ENCODE data around the gene IL18BP. TPM values are rescaled to one million over a fixed set of nuclear protein-coding genes. Genes with fewer than 3 reads are reported as not detected.
A peak's percentile ranks its signal among the peaks of the same experiment; 100 is the strongest.

Gene IL18BP
- total RNA-seq, 2 experiments from 2014 or later, result 4.2 to 12.4 TPM

DNA sequence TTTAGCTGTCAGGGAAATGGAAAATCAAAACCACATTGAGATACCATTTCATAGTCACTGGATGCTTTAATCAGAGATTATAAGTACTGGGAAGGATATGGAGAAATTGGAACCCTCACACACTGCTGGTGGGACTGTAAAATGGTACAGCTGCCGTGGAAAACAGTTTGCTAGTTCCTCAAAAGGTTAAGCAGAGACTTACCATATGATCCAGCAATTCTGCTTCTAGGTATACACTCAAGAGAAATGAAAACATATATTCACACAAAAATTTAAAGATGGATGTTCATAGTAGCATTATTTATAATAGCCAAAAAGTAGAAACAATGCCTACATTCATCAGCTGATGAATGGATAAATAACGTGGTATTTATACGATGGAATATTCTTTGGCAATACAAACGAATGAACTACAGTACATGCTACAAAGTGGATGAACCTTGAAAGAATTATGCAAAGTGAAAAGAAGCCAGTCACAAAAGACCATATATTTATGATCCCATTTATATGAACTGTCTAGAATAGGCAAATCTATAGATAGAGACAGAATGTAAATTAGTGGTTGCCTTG is 46.9 kb upstream of the IL18BP start:
- H3K27ac ChIP-seq (ENCODE audit: low read depth, low read length, poor library complexity, severe bottlenecking), result no peak overlapping the region
- H4K20me1 ChIP-seq (ENCODE audit: insufficient read depth, low read length), result no peaks in the 10 kb centered on the region; the same call in 1 of the 2 replicates
- TF ChIP-seq, protein P1, sequence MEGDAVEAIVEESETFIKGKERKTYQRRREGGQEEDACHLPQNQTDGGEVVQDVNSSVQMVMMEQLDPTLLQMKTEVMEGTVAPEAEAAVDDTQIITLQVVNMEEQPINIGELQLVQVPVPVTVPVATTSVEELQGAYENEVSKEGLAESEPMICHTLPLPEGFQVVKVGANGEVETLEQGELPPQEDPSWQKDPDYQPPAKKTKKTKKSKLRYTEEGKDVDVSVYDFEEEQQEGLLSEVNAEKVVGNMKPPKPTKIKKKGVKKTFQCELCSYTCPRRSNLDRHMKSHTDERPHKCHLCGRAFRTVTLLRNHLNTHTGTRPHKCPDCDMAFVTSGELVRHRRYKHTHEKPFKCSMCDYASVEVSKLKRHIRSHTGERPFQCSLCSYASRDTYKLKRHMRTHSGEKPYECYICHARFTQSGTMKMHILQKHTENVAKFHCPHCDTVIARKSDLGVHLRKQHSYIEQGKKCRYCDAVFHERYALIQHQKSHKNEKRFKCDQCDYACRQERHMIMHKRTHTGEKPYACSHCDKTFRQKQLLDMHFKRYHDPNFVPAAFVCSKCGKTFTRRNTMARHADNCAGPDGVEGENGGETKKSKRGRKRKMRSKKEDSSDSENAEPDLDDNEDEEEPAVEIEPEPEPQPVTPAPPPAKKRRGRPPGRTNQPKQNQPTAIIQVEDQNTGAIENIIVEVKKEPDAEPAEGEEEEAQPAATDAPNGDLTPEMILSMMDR (conservative IDR thresholded peaks at IDR 0.05; ENCODE audit: low read length), result no peak
- TF ChIP-seq EZH2phosphoT487 (IDR thresholded peaks at IDR 0.05; ENCODE audit: borderline replicate concordance, low read depth, low read length), result no peak
- no TSS peak for BruUV-seq (replicated peaks)
- no peak overlapping the region for H3K4me2 ChIP-seq (ENCODE audit: low read length)
- H3K9me2 ChIP-seq (ENCODE audit: insufficient read depth, low read length), result no peaks in the 10 kb centered on the region
- H3K4me1 ChIP-seq (ENCODE audit: insufficient read depth, low read length, poor library complexity, severe bottlenecking), result peaks cover 12% of the 10 kb centered on the region
- ChIA-PET CTCF (ENCODE audit: unreplicated experiment) (no interaction called here), POLR2A (no interaction called here)
- H3K4me3 ChIP-seq (ENCODE audit: low read depth, low read length, poor library complexity, severe bottlenecking), result no peak overlapping the region
- no peaks in the 10 kb centered on the region for H3K36me3 ChIP-seq (ENCODE audit: insufficient read depth, low read length)
- 0 out of 2 replicates have a peak, but pooled peaks cover 9% of the 10 kb centered on the region for H3K79me2 ChIP-seq (ENCODE audit: insufficient read depth, low read depth, low read length)
- no peak for DNase-seq (ENCODE audit: low spot score)
- H2AFZ ChIP-seq (ENCODE audit: low read length), result no peak overlapping the region
- intact Hi-C loops (cut with micrococcal nuclease; ENCODE audit: unreplicated experiment), result no loop called here
- H3K9me3 ChIP-seq (ENCODE audit: low read length), result no peaks in the 10 kb centered on the region

DNA sequence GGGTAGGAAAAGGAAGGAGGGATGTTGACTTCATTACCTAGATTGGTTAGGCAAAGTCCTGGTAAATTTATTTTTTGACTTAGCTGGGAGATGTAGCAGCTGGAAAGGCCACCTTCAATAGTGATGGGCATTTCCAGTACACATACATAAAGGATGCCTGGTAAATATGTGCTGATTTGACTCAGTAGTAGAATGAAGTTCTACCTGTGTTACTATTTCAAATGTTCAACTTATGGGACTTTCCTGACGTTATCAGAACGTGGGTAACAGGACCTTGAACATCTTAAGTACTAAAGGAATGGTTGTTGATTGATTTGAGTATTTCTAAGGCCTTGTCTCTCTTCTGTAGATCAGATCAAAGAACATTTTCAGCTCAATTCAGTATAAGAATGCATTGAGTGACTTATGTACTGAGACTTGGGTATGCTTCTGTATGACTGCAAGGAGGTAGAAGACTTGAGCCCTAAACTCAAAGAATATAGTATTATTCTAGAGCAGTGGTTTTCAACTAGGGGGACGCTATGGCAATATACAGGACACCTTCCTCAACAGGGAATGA is 42.7 kb upstream of the IL18BP start:
- H3K4me2 ChIP-seq (ENCODE audit: low read length), result no peak overlapping the region
- POLR2A ChIA-PET, result interaction anchor here (0.6 to 1.8 kb wide), 5 partner anchors 10 to 115 kb away, joined by 3 to 6 read pairs (median 3); partner anchors contain the start of gene RNF121
- H3K4me3 ChIP-seq (ENCODE audit: low read depth, low read length, poor library complexity, severe bottlenecking), result no peak overlapping the region
- intact Hi-C loops (cut with micrococcal nuclease; ENCODE audit: unreplicated experiment), result no loop called here
- TF ChIP-seq EZH2phosphoT487 (IDR thresholded peaks at IDR 0.05; ENCODE audit: borderline replicate concordance, low read depth, low read length), result no peak
- TF ChIP-seq, protein P1 (conservative IDR thresholded peaks at IDR 0.05; ENCODE audit: low read length), result no peak
- H3K79me2 ChIP-seq (ENCODE audit: insufficient read depth, low read depth, low read length), result 0 out of 2 replicates have a peak, but pooled peaks cover 9% of the 10 kb centered on the region
- no peak for DNase-seq (ENCODE audit: low spot score)
- CTCF ChIA-PET (ENCODE audit: unreplicated experiment), result no interaction called here
- peaks cover 8% of the 10 kb centered on the region for H3K4me1 ChIP-seq (ENCODE audit: insufficient read depth, low read length, poor library complexity, severe bottlenecking)
- H3K27ac ChIP-seq (ENCODE audit: low read depth, low read length, poor library complexity, severe bottlenecking), result no peak overlapping the region
- H2AFZ ChIP-seq (ENCODE audit: low read length), result no peak overlapping the region
- no peaks in the 10 kb centered on the region for H3K9me2 ChIP-seq (ENCODE audit: insufficient read depth, low read length)
- H3K9me3 ChIP-seq (ENCODE audit: low read length), result no peaks in the 10 kb centered on the region
- H4K20me1 ChIP-seq (ENCODE audit: insufficient read depth, low read length), result no peaks in the 10 kb centered on the region; the same call in 1 of the 2 replicates
- H3K36me3 ChIP-seq (ENCODE audit: insufficient read depth, low read length), result peaks cover 13% of the 10 kb centered on the region
- no TSS peak for BruUV-seq (replicated peaks)

DNA sequence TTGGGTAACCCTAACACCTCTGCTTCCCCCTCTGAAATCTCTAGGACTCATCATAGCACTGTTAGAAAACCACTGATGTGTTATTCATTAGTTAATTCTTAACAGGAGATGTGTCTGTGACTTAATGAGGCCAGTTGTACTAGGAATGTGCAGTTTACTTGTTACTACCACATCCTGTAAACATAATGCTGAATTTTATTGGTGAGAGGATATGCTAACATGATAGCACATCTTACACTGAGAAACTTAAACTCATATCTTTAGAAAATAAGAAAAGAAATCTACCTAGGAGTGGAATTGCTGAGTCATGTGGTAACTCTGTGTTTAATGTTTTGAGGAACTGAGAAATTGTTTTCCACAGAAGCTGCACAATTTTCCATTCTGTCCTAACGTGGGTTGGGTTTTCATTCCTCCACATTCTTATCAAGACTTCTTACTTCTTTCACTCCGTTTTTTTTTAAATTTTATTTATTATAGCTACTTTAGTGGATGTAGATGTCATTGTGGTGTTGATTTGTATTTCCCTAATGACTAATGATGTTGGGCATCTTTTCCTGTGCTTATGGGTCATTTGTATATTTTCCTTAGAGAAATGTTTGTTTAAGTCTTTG is 36.2 kb upstream of the IL18BP start:
- Histone ChIP-seq H3K9me2 (ENCODE audit: insufficient read depth, low read length) (no peaks in the 10 kb centered on the region), H3K27ac (ENCODE audit: low read depth, low read length, poor library complexity, severe bottlenecking) (no peak overlapping the region), H3K79me2 (ENCODE audit: insufficient read depth, low read depth, low read length) (no peaks in the 10 kb centered on the region), H3K36me3 (ENCODE audit: insufficient read depth, low read length) (peaks cover 64% of the 10 kb centered on the region), H4K20me1 (ENCODE audit: insufficient read depth, low read length) (no peaks in the 10 kb centered on the region), H3K9me3 (ENCODE audit: low read length) (no peaks in the 10 kb centered on the region), H3K4me1 (ENCODE audit: insufficient read depth, low read length, poor library complexity, severe bottlenecking) (peaks cover 8% of the 10 kb centered on the region), H2AFZ (ENCODE audit: low read length) (no peak overlapping the region), H3K4me3 (ENCODE audit: low read depth, low read length, poor library complexity, severe bottlenecking) (no peak overlapping the region), H3K4me2 (ENCODE audit: low read length) (peak overlapping the region; percentile 17; the same call in 1 of the 2 replicates)
- no TSS peak for BruUV-seq (replicated peaks)
- DNase-seq (ENCODE audit: low spot score), result peak; percentile 18
- intact Hi-C loops (cut with micrococcal nuclease; ENCODE audit: unreplicated experiment), result no loop called here
- ChIA-PET CTCF (ENCODE audit: unreplicated experiment) (no interaction called here), POLR2A (no interaction called here)
- TF ChIP-seq EZH2phosphoT487 (IDR thresholded peaks at IDR 0.05; ENCODE audit: borderline replicate concordance, low read depth, low read length), result no peak
- TF ChIP-seq, protein P1 (conservative IDR thresholded peaks at IDR 0.05; ENCODE audit: low read length), result no peak

Measured in OCI-LY7 (cell line).